ENCODE results near the gene SSNA1.

Gene SSNA1

GRCh38 chr9:137198051-137198901 lies 9.8 kb downstream of the SSNA1 start:
- Histone ChIP-seq H3K4me3 (replicated peaks; ENCODE audit: low read depth, low read length) (no peak overlapping the region), H3K36me3 (ENCODE audit: control insufficient read depth, insufficient read depth, low read length) (no peaks in the 10 kb centered on the region; the same call in 1 of the 2 replicates), H3K27me3 (replicated peaks; ENCODE audit: control insufficient read depth, insufficient read depth, low read length) (no peaks in the 10 kb centered on the region)
- TF ChIP-seq CTCF (IDR thresholded peaks at IDR 0.05; ENCODE audit: insufficient read depth, low read length, poor library complexity, severe bottlenecking) = no peak
- DNase-seq (ENCODE audit: extremely low read depth, insufficient read length) = no peak

- TF ChIP-seq CTCF (IDR thresholded peaks at IDR 0.05; ENCODE audit: insufficient read depth, low read length, poor library complexity, severe bottlenecking) = no peak
- no peaks in the 10 kb centered on the region for H3K27me3 ChIP-seq (replicated peaks; ENCODE audit: control insufficient read depth, insufficient read depth, low read length)
- no peak overlapping the region for H3K4me3 ChIP-seq (replicated peaks; ENCODE audit: low read depth, low read length)
- DNase-seq (ENCODE audit: extremely low read depth, insufficient read length) = no peak
- H3K36me3 ChIP-seq (ENCODE audit: control insufficient read depth, insufficient read depth, low read length) = no peaks in the 10 kb centered on the region; the same call in 1 of the 2 replicates
Observed at GRCh38 chr9:137198902-137199283, 10.4 kb downstream of the SSNA1 start.

GRCh38 chr9:137199411-137200121 lies 11.1 kb downstream of the SSNA1 start:
- no peak for TF ChIP-seq CTCF (IDR thresholded peaks at IDR 0.05; ENCODE audit: insufficient read depth, low read length, poor library complexity, severe bottlenecking)
- H3K27me3 ChIP-seq (replicated peaks; ENCODE audit: control insufficient read depth, insufficient read depth, low read length) = no peaks in the 10 kb centered on the region
- DNase-seq (ENCODE audit: extremely low read depth, insufficient read length) = no peak
- H3K4me3 ChIP-seq (replicated peaks; ENCODE audit: low read depth, low read length) = peak overlapping the region; percentile 57
- no peaks in the 10 kb centered on the region; the same call in 1 of the 2 replicates for H3K36me3 ChIP-seq (ENCODE audit: control insufficient read depth, insufficient read depth, low read length)

- DNase-seq (ENCODE audit: extremely low read depth, insufficient read length) = peak; percentile 97
- Histone ChIP-seq H3K36me3 (ENCODE audit: control insufficient read depth, insufficient read depth, low read length) (no peaks in the 10 kb centered on the region; the same call in 1 of the 2 replicates), H3K27me3 (replicated peaks; ENCODE audit: control insufficient read depth, insufficient read depth, low read length) (no peaks in the 10 kb centered on the region), H3K4me3 (replicated peaks; ENCODE audit: low read depth, low read length) (peak within 1 kb of the TSS; percentile 90)
- no peak for TF ChIP-seq CTCF (IDR thresholded peaks at IDR 0.05; ENCODE audit: insufficient read depth, low read length, poor library complexity, severe bottlenecking)
Observed at GRCh38 chr9:137200311-137201204, 12.1 kb downstream of the SSNA1 start, which contains the start of gene TPRN. Gene TPRN, minus strand, starts transcription at chr9:137200741. Its CDS starts 30 bp downstream, at chr9:137200711.

- peak overlapping the region; percentile 90 for H3K4me3 ChIP-seq (replicated peaks; ENCODE audit: low read depth, low read length)
- no peak for TF ChIP-seq CTCF (IDR thresholded peaks at IDR 0.05; ENCODE audit: insufficient read depth, low read length, poor library complexity, severe bottlenecking)
- no peak for DNase-seq (ENCODE audit: extremely low read depth, insufficient read length)
- no peaks in the 10 kb centered on the region for H3K27me3 ChIP-seq (replicated peaks; ENCODE audit: control insufficient read depth, insufficient read depth, low read length)
- no peaks in the 10 kb centered on the region for H3K36me3 ChIP-seq (ENCODE audit: control insufficient read depth, insufficient read depth, low read length)
Observed at GRCh38 chr9:137201205-137201868, 12.9 kb downstream of the SSNA1 start.
